Endothelial cell (in vitro differentiated cells): ENCODE measurements around the gene POLQ. TPM values are rescaled to one million over a fixed set of nuclear protein-coding genes. Genes with fewer than 3 reads are reported as not detected.
"Not testable (repeated sequence)": the region's sequence is repeated elsewhere in the genome, so short reads cannot be mapped to it uniquely, and the experiment has no call there.

Source experiments
- DNase-seq: peaks from one replicate; pipeline ENCODE4 v3.0.0; 2021; ENCODE audit warnings: low spot score
- H3K27ac Mint-ChIP-seq: one replicate; pipeline ENCODE4 v1.8.0; 2021; ENCODE audit warnings: mixed read lengths, inconsistent platforms; ENCODE audit not compliant: unreplicated experiment
- H3K27me3 Mint-ChIP-seq: one replicate; pipeline ENCODE4 v1.8.0; 2021; ENCODE audit warnings: mild to moderate bottlenecking, moderate library complexity, mixed read lengths, inconsistent platforms; ENCODE audit not compliant: unreplicated experiment
- H3K36me3 Mint-ChIP-seq: one replicate; pipeline ENCODE4 v1.8.0; 2021; ENCODE audit warnings: mild to moderate bottlenecking, low read depth, mixed read lengths, inconsistent platforms; ENCODE audit not compliant: unreplicated experiment
- H3K4me1 Mint-ChIP-seq: one replicate; pipeline ENCODE4 v1.8.0; 2021; ENCODE audit warnings: mild to moderate bottlenecking, mixed read lengths, inconsistent platforms; ENCODE audit not compliant: unreplicated experiment
- H3K4me3 Mint-ChIP-seq: one replicate; pipeline ENCODE4 v1.8.0; 2021; ENCODE audit warnings: mild to moderate bottlenecking, mixed read lengths, inconsistent platforms; ENCODE audit not compliant: unreplicated experiment
- H3K9me3 Mint-ChIP-seq: one replicate; pipeline ENCODE4 v1.8.0; 2021; ENCODE audit warnings: mixed read lengths, inconsistent platforms; ENCODE audit not compliant: unreplicated experiment
- CTCF ChIP-seq: fragments of 200-600 bp; sonication (generic); IDR thresholded peaks from one replicate; pipeline ENCODE4 v1.5.0; 2021; ENCODE audit warnings: antibody characterized with exemption; ENCODE audit not compliant: unreplicated experiment
- total RNA-seq: library from RNA; stranded (reverse); fragmentation: NEBNext Ultra II Directional; extraction: Animal tissue kit (Norgen Biotek cat#: 25700); gene quantifications from one replicate; pipeline ENCODE4 v1.2.1, GENCODE V29; 2021; ENCODE audit not compliant: unreplicated experiment

Gene POLQ
- total RNA-seq, 1 donor from 2014 or later, result 2.1 TPM

DNA sequence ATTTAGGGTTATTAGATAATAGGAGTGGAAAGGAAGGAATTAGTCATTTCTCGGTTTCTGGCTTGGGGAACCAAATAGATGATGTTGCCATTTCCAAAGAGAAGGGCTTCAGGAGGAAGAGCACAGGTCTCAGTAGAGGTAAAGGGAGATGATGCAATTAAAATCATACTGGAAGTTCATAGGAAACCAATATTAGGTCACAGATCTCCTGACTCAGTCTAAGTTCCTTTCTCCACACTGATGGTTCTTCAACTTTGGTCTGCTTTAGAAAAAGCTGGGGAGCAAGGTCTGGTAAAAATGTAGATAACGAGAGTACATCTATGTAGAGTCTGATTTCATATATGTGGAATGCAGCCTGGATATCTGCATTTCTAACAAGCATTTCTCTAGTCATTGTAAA lies 130.9 kb downstream of the POLQ start:
- no peak for TF ChIP-seq CTCF
- peaks cover 5% of the 10 kb centered on the region for H3K4me1 Mint-ChIP-seq
- H3K4me3 Mint-ChIP-seq, result no peak overlapping the region
- H3K27me3 Mint-ChIP-seq, result no peaks in the 10 kb centered on the region
- no peak overlapping the region for H3K27ac Mint-ChIP-seq
- DNase-seq, result no peak
- no peaks in the 10 kb centered on the region for H3K9me3 Mint-ChIP-seq
- H3K36me3 Mint-ChIP-seq, result no peaks in the 10 kb centered on the region

DNA sequence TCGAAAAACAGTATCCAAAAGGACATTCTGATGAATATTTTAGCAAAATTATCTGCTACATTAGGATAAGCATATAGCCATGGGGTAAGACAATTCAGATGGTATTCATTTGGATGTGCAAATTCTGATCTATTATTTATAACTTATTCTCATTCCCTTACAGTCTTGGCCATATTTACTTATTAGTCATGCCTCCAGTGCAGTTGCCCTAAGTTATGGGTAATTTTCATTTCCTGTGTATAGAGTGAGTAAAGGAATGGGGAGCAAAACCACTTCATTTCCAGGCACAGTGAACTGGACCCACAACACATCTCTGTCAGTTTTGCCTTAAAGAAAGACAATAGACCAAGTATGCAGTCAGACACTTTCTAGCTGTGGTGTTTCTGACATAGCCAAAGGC lies 134.3 kb downstream of the POLQ start:
- no peak overlapping the region for H3K4me3 Mint-ChIP-seq
- peaks cover 5% of the 10 kb centered on the region for H3K4me1 Mint-ChIP-seq
- H3K36me3 Mint-ChIP-seq, result no peaks in the 10 kb centered on the region
- no peaks in the 10 kb centered on the region for H3K9me3 Mint-ChIP-seq
- H3K27me3 Mint-ChIP-seq, result no peaks in the 10 kb centered on the region
- TF ChIP-seq CTCF, result no peak
- H3K27ac Mint-ChIP-seq, result no peak overlapping the region
- DNase-seq, result no peak

GRCh38 chr3:121405631-121406030 lies 140.2 kb downstream of the POLQ start:
- Mint-ChIP-seq H3K4me3 (no peak overlapping the region), H3K4me1 (no peaks in the 10 kb centered on the region), H3K27ac (no peak overlapping the region), H3K36me3 (no peaks in the 10 kb centered on the region), H3K27me3 (no peaks in the 10 kb centered on the region), H3K9me3 (no peaks in the 10 kb centered on the region)
- no peak for DNase-seq
- TF ChIP-seq CTCF, result no peak

- TF ChIP-seq CTCF, result no peak
- DNase-seq, result no peak
- Mint-ChIP-seq H3K36me3 (peaks cover 7% of the 10 kb centered on the region), H3K27ac (no peak overlapping the region), H3K9me3 (no peaks in the 10 kb centered on the region), H3K27me3 (no peaks in the 10 kb centered on the region), H3K4me1 (peaks cover 15% of the 10 kb centered on the region), H3K4me3 (no peak overlapping the region)
Observed at GRCh38 chr3:121399820-121400219, 146.0 kb downstream of the POLQ start.

DNA sequence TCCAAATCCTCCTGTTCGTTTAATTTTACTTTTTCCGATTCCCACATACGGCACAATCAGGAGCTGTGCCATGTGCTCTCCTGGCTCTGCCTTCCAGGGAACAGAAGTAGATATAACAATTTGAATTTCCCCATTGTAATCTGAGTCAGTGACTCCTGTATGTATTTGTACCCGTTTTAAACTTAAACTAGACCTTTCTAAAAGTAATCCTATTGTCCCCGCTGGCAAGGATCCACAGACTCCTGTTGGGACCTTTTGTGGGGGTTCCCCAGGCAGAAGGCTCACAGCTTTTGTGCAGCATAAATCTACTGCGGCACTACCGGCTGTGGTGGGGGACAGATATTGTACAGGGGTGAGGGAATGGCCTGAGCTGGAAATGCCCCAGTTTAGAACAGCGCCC lies 147.7 kb downstream of the POLQ start:
- not testable (repeated sequence) for H3K9me3 Mint-ChIP-seq, H3K27me3 Mint-ChIP-seq, H3K4me3 Mint-ChIP-seq, H3K36me3 Mint-ChIP-seq, H3K27ac Mint-ChIP-seq, DNase-seq
- H3K4me1 Mint-ChIP-seq, result peaks cover 15% of the 10 kb centered on the region

DNA sequence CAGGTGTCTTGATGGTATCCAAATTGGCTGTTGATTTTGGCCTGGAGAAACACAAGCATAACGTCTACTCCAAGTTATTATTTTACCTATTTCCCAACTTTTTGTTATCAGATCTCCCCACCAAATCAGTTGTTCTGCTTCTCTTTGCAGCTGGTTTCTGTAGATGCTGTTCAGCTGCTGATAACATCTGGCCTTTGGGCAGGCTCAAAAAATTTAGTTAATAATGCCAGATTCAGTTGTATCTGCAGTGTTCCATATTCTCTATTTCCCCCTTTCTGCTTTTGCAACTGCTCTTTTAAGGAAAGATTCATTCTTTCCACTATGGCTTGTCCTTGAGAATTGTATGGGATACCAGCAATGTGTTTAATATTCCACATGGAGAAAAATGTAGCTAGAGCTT lies 149.8 kb downstream of the POLQ start:
- not testable (repeated sequence) for H3K4me3 Mint-ChIP-seq
- peaks cover 15% of the 10 kb centered on the region for H3K4me1 Mint-ChIP-seq

GRCh38 chr3:121388308-121388707 lies 157.5 kb downstream of the POLQ start:
- not testable (repeated sequence) for H3K27ac Mint-ChIP-seq, H3K27me3 Mint-ChIP-seq, H3K9me3 Mint-ChIP-seq, H3K4me1 Mint-ChIP-seq, H3K4me3 Mint-ChIP-seq, DNase-seq
- peaks cover 11% of the 10 kb centered on the region for H3K36me3 Mint-ChIP-seq

More for the DNA sequence above, 149.8 kb downstream of the POLQ start:
- H3K27me3 Mint-ChIP-seq, H3K9me3 Mint-ChIP-seq, H3K27ac Mint-ChIP-seq, H3K36me3 Mint-ChIP-seq, DNase-seq: not testable (repeated sequence)
